Endothelial cell of umbilical vein (primary cell): ENCODE measurements around the gene MED23. TPM values are rescaled to one million over a fixed set of nuclear protein-coding genes. Genes with fewer than 3 reads are reported as not detected.

ENCODE experiments used
- BruUV-seq: library from RNA; stranded (reverse); fragments of 400-500 nt; replicated peaks from 2 replicates; lab custom pipeline; 2021; lab: Mats Ljungman, UMichigan
- CTCF ChIA-PET: fragments of 300-600, 350-600 bp; sonication (Branson Sonifier 250); formaldehyde crosslinking; loops from one replicate; lab custom pipeline; 2021; ENCODE audit warnings: antibody characterized with exemption, inconsistent platforms; lab: Charles Lee
- POLR2A ChIA-PET: fragments of 300-600, 350-600 bp; sonication (Branson Sonifier 250); formaldehyde crosslinking; loops from one replicate; lab custom pipeline; 2021; ENCODE audit warnings: antibody characterized with exemption, inconsistent platforms; lab: Charles Lee
- DNase-seq: peaks from one replicate; pipeline ENCODE4 v3.0.0-alpha.2; 2011; ENCODE audit warnings: low read depth, low spot score
- FAIRE-seq: peaks from 2 replicates; lab custom pipeline; 2011; peaks lifted over from hg19 to GRCh38; lab: Jason Lieb, UNC
- H2AFZ ChIP-seq: 2 replicates; pipeline ENCODE4 v1.6.0; 2012; ENCODE audit warnings: low read depth, low read length, control low read depth, inconsistent platforms
- H3K27ac ChIP-seq: 2 replicates; pipeline ENCODE4 v1.5.1; 2011; ENCODE audit warnings: low read depth, mild to moderate bottlenecking, control low read depth, low read length, moderate library complexity; ENCODE audit not compliant: insufficient read depth
- H3K27me3 ChIP-seq, 2 experiments: 2 replicates each; pipeline versions ENCODE4 v1.6.0 to v1.6.1; 2011; ENCODE audit warnings: low read length in 2 of 2, mixed read lengths in 1 of 2; ENCODE audit not compliant: control insufficient read depth in 2 of 2, insufficient read depth in 2 of 2
- H3K36me3 ChIP-seq, 2 experiments: 2 replicates in 1 of 2; 3 replicates in 1 of 2; pipeline ENCODE4 v1.5.1; 2011; ENCODE audit warnings: low read length in 2 of 2, mild to moderate bottlenecking in 1 of 2, moderate library complexity in 1 of 2; ENCODE audit not compliant: control insufficient read depth in 2 of 2, insufficient read depth in 2 of 2; ENCODE audit errors: extremely low read depth in 1 of 2
- H3K4me1 ChIP-seq: 3 replicates; pipeline ENCODE4 v1.5.1; 2011; ENCODE audit warnings: mild to moderate bottlenecking, low read length; ENCODE audit not compliant: control insufficient read depth, insufficient read depth; ENCODE audit errors: extremely low read depth
- H3K4me2 ChIP-seq: 2 replicates; pipeline ENCODE4 v1.6.1; 2011; ENCODE audit warnings: low read length, control low read depth, mixed read lengths; ENCODE audit not compliant: insufficient read depth
- H3K4me3 ChIP-seq, 3 experiments: fragments of 200-600 bp in 1 of 3; sonication (generic), shearing (Covaris generic) in 1 of 3; replicated peaks in 1 of 3; 2 replicates each; pipeline ENCODE4 v1.5.1; 2011 to 2016; ENCODE audit warnings: control low read depth in 3 of 3, low read length in 3 of 3, mild to moderate bottlenecking in 2 of 3, inconsistent platforms in 1 of 3, low read depth in 1 of 3, moderate library complexity in 1 of 3; ENCODE audit not compliant: insufficient read depth in 1 of 3
- H3K79me2 ChIP-seq: 2 replicates; pipeline ENCODE4 v1.6.0; 2012; ENCODE audit warnings: low read length, inconsistent platforms; ENCODE audit not compliant: control insufficient read depth, insufficient read depth
- H3K9ac ChIP-seq: replicated peaks from 2 replicates; pipeline ENCODE3; 2011; ENCODE audit warnings: low read length, control low read depth; ENCODE audit not compliant: insufficient read depth; ENCODE audit errors: extremely low read depth
- H3K9me1 ChIP-seq: replicated peaks from 3 replicates; pipeline ENCODE4 v1.6.0; 2011; ENCODE audit warnings: mild to moderate bottlenecking, low read length; ENCODE audit not compliant: control insufficient read depth, insufficient read depth; ENCODE audit errors: extremely low read depth
- H3K9me3 ChIP-seq: replicated peaks from 2 replicates; pipeline ENCODE4 v1.5.1; 2012; ENCODE audit warnings: low read length, inconsistent platforms; ENCODE audit not compliant: control insufficient read depth, insufficient read depth
- H4K20me1 ChIP-seq: replicated peaks from 2 replicates; pipeline ENCODE3; 2011; ENCODE audit warnings: mild to moderate bottlenecking, low read length; ENCODE audit not compliant: control insufficient read depth, insufficient read depth; ENCODE audit errors: extremely low read depth
- CTCF ChIP-seq, 2 donors: IDR thresholded peaks; 1 replicate in 1 of 2; 2 replicates in 1 of 2; pipeline ENCODE4 v1.5.1; 2011; ENCODE audit warnings: low read length in 2 of 2, mild to moderate bottlenecking in 2 of 2, moderate library complexity in 2 of 2, control low read depth in 1 of 2, inconsistent platforms in 1 of 2, low read depth in 1 of 2; ENCODE audit not compliant: insufficient read depth in 1 of 2; ENCODE audit errors: extremely low read depth in 1 of 2
- EZH2 ChIP-seq: IDR thresholded peaks from 2 replicates; pipeline ENCODE4 v1.6.1; 2012; ENCODE audit warnings: borderline replicate concordance, low read depth, mild to moderate bottlenecking, moderate library complexity, low read length, inconsistent platforms; ENCODE audit not compliant: severe bottlenecking
- FOS ChIP-seq: IDR thresholded peaks from 2 replicates; pipeline ENCODE4 v1.6.1; 2011; ENCODE audit warnings: mild to moderate bottlenecking, low read length, moderate library complexity, borderline replicate concordance; ENCODE audit not compliant: insufficient read depth
- GATA2 ChIP-seq: IDR thresholded peaks from 2 replicates; pipeline ENCODE4 v1.7.0; 2011; ENCODE audit warnings: low read depth, mild to moderate bottlenecking, moderate library complexity, mixed read lengths, low read length; ENCODE audit not compliant: insufficient read length, insufficient read depth
- JUN ChIP-seq: IDR thresholded peaks from 2 replicates; pipeline ENCODE4 v1.6.1; 2011; ENCODE audit warnings: borderline replicate concordance, low read depth; ENCODE audit not compliant: insufficient read length, insufficient read depth
- MYC ChIP-seq: IDR thresholded peaks from one replicate; pipeline ENCODE4 v1.6.1; 2011; ENCODE audit warnings: mild to moderate bottlenecking, low read depth, low read length
- POLR2A ChIP-seq: IDR thresholded peaks from 2 replicates; pipeline ENCODE4 v1.6.1; 2012; ENCODE audit warnings: low read depth, mild to moderate bottlenecking, control low read depth, low read length
- POLR2AphosphoS5 ChIP-seq: IDR thresholded peaks from 2 replicates; pipeline ENCODE4 v1.6.1; 2012; ENCODE audit warnings: low read depth, mild to moderate bottlenecking, control low read depth, low read length, moderate library complexity; ENCODE audit not compliant: insufficient read depth
- dilution Hi-C: fragments of 300-500 bp; cut with MboI; formaldehyde crosslinking; loops from one replicate; pipeline ENCODE4 v1.15.0; 2019; ENCODE audit warnings: low sequenced_read_pairs; ENCODE audit not compliant: extremely low pct_ligation_motif_present
- intact Hi-C: fragments of 100-400 bp; cut with micrococcal nuclease; formaldehyde crosslinking; loops from one replicate; pipeline ENCODE4 v1.10.0; 2022
- polyA plus RNA-seq, 4 experiments: library from polyadenylated mRNA; depleted of rRNA in 3 of 4; stranded (reverse) in 3 of 4; unstranded in 1 of 4; fragments of >200 nt; gene quantifications; 2 replicates each; pipeline versions ENCODE4 v1.2.1 to v1.2.3, GENCODE V29; 2011 to 2012; ENCODE audit warnings: missing spikeins in 1 of 4
- total RNA-seq: library from RNA; stranded (reverse); gene quantifications from 2 replicates; pipeline ENCODE4 v1.2.3, GENCODE V29; 2021
- TF ChIP-seq, protein P1 (sequence below): IDR thresholded peaks from 2 replicates; pipeline ENCODE4 v1.6.1; 2011; ENCODE audit not compliant: insufficient read depth, insufficient read length

MED23 gene
- total and polyA plus RNA-seq, 2 donors (not counting 3 experiments of a cell fraction or from before 2014, with no cell fraction given): 17.9 to 29.5 TPM

DNA sequence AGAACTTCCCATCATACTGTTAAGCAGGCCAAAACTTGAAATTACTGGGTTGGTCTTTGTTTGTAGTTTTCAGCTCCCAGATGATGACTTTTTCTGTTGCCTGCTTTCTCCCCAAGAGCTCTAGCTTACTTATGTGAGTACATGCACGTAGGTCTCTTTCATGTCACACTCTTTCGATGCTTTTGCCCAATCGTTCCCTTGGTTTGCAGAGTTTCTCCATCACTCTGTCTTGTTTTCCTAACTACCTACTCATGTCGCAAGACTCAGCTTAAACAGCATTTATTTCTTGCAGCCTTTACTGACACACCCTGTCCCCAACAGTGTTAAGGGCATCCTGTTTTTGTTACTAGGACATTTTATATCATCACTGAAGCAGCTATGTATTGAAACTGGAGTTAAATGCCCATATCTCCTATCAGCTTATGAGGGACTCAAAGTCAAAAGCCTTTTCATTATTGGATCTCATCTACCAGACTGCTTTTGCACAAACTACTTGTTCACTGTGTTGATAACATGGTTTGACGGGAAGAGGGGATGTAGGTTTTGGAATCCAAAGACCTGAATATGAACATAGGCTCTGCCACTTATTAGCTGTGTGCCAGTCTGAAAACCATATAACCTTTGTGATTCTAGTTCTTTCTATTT, 52.1 kb downstream of the MED23 start:
- POLR2A ChIA-PET: no interaction called here
- H3K9me1 ChIP-seq: no peaks in the 10 kb centered on the region
- peaks cover 0 to 2% of the 10 kb centered on the region in 2 experiments for H3K36me3 ChIP-seq
- no peaks in the 10 kb centered on the region for H3K9me3 ChIP-seq
- TF ChIP-seq EZH2: no peak
- TF ChIP-seq GATA2: no peak
- no peak for TF ChIP-seq CTCF (IDR thresholded peaks at IDR 0.05; ENCODE audit: extremely low read depth in 1 of 2, insufficient read depth in 1 of 2, low read depth in 1 of 2, low read length in 2 of 2)
- TF ChIP-seq, protein P1, sequence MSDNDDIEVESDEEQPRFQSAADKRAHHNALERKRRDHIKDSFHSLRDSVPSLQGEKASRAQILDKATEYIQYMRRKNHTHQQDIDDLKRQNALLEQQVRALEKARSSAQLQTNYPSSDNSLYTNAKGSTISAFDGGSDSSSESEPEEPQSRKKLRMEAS: no peak
- TF ChIP-seq POLR2A: no peak
- no peak for TF ChIP-seq JUN
- TF ChIP-seq MYC: no peak
- TF ChIP-seq FOS: no peak
- TF ChIP-seq POLR2AphosphoS5: no peak
- no peaks in the 10 kb centered on the region for H3K27me3 ChIP-seq
- dilution Hi-C loops (no loop called here), intact Hi-C loops (no loop called here)
- no peak overlapping the region for H3K4me2 ChIP-seq
- no peak overlapping the region for H3K27ac ChIP-seq
- FAIRE-seq: no peak
- DNase-seq: no peak
- H3K4me1 ChIP-seq: no peaks in the 10 kb centered on the region
- no peak overlapping the region for H2AFZ ChIP-seq
- no peaks in the 10 kb centered on the region for H3K79me2 ChIP-seq
- no peaks in the 10 kb centered on the region for H4K20me1 ChIP-seq
- CTCF ChIA-PET: no interaction called here
- no TSS peak for BruUV-seq
- H3K9ac ChIP-seq: no peak overlapping the region
- H3K4me3 ChIP-seq: no peak overlapping the region
